Activated CD4-positive, alpha-beta T cell treated with anti-CD3 and anti-CD28 coated beads for 4 hours (primary cell): ENCODE data around the gene TUBB2B.
"Not testable (repeated sequence)": the region's sequence is repeated elsewhere in the genome, so short reads cannot be mapped to it uniquely, and the experiment has no call there.

Source experiments
- DNase-seq, 2 donors: peaks; one replicate each; pipeline ENCODE4 v3.0.0-alpha.2; 2020

Gene TUBB2B

DNA sequence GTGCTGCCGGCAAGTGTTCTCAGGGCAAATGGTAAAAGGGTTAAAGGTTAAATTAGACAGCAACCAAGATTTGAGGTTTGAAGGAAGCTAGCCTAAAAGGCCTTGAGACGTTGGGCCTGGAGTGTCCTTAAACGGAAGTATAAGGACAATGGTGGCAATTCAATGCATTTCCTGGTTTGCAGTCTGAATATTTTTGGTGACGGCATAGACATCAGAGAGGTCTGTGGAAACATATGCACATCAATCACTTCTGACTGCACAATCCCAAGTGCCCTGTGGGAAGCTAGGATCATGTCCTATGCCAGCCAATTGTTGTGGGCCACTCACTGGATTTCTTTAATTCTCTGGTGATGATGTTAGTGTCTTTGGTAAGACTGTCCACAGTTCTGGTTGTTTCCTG, 44.4 kb downstream of the TUBB2B start:
- DNase-seq: no peak

DNA sequence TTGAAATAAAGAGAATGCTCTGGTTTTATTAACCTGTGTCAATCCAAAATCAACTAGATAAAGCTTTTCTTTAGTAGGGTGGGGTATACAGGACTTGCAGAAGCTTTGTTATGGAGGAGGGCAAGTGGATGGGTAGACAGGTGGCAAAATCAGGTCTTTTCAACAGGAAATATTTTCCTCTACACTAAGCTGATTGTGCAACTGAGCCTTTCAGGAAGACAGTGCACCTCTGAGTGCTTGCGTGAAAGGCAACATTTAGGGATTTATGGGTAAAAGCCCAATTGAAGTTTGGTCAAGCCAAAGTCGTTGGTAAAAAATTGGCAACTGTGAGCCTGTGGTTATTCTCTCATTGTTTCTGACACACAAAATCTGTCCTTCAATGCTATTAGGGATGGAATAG, 46.3 kb downstream of the TUBB2B start:
- no peak for DNase-seq

DNA sequence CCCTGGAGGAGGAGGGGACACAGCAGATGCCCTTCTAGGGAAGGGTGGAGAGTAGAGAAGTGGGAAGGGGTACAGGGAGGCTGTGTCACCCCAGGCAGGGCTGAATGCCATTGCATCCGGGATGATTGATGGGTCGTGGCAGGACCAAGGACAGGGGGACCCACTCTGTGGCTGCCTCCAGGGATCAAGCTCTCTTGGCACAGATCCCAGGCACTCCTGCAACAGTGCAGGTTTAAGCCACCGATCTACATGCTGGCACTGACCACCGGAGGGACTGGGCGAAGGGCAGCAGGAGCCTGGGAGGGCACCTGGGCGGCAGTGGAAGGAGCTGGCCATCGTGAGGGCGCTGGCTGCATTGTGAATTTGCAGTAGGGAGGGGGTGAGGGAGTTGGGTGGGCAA, 47.5 kb downstream of the TUBB2B start:
- not testable (repeated sequence) for DNase-seq

DNA sequence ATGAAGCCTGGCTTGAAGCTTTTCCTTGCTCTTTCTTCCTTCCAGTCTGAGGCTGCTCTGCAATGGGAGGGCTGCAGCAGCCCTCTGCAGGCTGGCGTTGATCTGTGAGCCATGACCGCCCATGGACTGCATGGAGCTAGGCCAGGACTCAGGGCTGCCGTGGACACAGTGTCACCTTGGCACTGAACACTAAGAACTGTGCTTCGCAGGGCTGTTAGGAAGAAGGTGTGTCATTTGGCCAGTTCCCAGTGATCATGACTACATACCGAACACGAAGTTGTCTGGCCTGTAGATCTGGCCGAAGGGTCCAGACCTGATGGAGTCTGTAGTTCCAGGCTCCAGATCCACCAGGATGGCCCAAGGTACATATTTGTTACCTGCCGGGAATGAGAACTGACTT, 48.8 kb downstream of the TUBB2B start:
- not testable (repeated sequence) for DNase-seq

DNA sequence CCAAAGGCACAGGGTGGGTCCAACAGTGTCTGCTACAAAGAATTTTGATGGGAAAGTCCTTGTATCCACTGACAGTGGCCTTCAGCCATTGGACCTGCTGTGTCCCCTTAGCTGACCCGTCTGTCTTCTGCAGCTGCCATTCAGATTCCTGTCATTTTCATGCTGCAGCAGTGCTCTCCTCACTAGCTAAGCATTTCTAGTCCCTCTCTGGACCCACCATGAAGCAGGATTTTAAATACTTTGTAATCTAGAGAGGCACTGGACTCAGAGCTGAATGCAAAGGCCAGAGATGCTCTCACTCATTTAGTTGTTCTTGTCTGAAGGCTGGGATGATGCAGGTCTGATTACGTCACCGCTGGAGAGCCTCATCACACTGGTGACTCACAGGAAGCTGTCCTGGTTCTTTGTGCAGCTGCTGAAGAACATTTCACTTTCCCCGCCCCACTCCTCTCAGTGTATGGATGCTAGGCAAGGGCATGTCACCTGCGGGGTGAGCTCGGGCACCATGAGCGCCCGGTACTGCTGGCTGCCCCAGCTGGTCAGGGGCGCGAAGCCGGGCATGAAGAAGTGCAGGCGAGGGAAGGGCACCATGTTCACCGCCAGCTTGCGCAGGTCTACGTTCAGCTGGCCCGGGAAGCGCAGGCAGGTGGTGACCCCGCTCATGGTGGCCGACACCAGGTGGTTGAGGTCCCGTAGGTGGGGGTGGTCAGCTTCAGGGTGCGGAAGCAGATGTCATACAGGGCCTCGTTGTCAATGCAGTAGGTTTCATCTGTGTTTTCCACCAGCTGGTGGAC, 50.7 kb downstream of the TUBB2B start:
- peak; percentile 44 to 48 for DNase-seq

DNA sequence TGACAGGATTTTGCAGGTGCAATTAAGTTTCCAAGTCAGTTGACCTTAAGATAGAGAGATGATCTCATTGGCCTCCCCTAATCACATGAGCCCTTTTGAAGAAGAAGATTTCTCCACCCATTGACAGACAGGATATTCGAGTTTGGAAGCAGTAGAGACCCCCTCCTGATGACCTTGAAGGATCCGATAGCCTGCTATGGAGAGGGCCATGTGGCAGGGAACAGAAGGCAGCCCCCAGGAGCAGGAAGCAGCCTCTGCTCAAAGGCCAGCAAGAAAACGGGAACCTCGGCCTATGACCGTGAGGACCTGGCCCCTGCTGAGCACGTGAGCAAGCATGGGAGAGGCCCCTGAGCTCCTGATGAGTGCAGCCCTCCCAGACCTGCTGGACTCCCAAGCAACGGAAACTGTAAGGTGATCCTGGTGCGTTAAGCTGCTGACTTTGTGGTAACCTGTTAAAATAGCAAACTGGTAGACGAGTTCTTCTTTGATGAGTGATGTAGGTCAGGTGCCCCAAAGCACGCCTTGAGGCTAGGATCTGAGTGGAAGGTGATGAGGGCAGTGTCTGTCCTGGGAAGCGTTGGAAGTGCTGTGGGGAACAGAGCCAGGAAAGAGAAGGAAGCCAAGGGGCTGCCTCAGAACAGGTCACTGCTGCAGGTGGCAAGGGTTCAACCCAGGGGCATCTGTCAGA, 51.6 kb downstream of the TUBB2B start:
- no peak for DNase-seq
